Measurements from ENCODE around the gene FADS6. TPM values are rescaled to one million over a fixed set of nuclear protein-coding genes. Genes with fewer than 3 reads are reported as not detected.
A peak's percentile ranks its signal among the peaks of the same experiment; 100 is the strongest.
"Not testable (repeated sequence)": the region's sequence is repeated elsewhere in the genome, so short reads cannot be mapped to it uniquely, and the experiment has no call there.

Gene FADS6
- polyA plus RNA-seq, 1 donor = not detected

DNA sequence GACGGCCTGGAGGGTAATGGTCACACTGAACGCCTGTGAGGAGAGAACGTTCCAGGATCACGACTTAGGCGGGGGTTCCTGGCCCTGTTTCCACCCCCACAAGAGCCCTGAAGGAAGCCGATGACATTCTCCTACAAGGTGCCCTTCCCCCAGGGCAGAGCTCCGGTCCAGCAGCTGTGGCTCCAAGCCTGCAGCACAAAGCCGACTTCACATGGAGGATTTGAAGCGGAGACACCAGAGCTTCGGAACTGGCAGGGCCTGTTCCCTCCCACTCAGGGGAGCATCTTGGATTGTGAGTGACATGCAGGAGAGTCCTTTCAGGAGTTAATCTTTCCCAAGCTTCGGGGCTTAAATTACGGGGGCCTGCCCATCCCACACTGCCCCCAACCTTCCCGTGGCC is 5.0 kb downstream of the FADS6 start:
- no peak for DNase-seq (ENCODE audit: low read depth)

GRCh38 chr17:74883241-74883745 is 10.1 kb downstream of the FADS6 start:
- no peak for DNase-seq (ENCODE audit: low read depth)

DNA sequence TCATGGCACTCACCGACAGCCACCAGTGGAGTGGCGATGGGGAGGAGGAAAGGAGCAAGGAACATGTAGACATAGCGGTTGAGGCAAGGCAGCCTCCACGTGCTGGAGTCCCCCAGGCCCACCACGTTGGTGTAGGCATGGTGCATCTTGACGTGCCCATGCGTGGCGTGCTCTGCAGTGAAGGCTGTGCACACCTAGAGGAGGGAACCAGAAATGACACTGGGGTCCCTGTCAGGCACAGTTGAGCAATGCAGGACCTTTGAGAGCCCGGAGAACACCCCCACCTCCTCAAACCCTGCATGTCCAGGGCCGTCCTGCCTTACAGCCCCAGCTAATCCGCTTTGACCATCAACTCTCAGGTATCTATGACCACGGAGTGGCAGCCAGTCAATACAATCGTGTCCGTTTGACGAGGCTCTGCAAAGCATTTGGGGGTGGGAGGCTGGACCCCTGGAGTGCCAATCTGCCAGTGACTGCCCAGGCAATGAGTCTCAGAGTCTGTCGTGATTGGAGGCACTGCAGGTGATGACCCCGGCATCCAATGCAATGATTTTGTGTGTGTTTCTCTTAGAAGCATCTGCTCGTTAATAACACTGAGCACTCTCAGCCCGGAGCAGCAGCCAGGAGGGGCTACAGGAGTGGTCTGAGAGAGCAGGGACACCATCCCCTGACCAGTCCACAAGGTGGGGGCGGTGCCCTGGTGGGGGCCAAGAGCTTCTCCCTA is 10.8 kb downstream of the FADS6 start:
- DNase-seq (ENCODE audit: low read depth) = no peak

DNA sequence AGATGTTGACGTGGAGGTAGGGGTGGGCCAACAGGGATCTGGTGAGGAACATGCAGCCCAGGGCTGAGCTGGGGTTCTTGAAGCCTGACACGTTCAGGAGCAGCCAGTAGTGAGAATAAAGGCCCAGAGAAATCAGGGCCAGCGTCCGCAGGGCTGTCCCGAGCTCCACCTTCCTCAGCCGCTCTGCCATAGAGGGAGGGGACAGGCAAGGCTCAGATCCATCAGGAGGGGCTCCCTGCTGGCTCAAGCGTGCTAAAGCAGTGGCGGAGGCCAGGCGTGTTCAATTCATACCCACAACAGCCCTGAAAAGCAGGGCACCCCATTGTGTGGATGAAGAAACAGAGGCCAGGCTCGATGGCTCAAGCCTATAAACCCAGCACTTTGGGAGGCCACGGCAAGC is 12.4 kb downstream of the FADS6 start:
- DNase-seq (ENCODE audit: low read depth) = no peak

GRCh38 chr17:74879308-74879707 is 14.1 kb downstream of the FADS6 start:
- DNase-seq (ENCODE audit: low read depth) = no peak

GRCh38 chr17:74878658-74879057 is 14.8 kb downstream of the FADS6 start:
- no peak for DNase-seq (ENCODE audit: low read depth)

GRCh38 chr17:74877592-74878548 is 15.6 kb downstream of the FADS6 start:
- DNase-seq (ENCODE audit: low read depth) = no peak

GRCh38 chr17:74875977-74876593 is 17.3 kb downstream of the FADS6 start:
- no peak for DNase-seq (ENCODE audit: low read depth)

DNA sequence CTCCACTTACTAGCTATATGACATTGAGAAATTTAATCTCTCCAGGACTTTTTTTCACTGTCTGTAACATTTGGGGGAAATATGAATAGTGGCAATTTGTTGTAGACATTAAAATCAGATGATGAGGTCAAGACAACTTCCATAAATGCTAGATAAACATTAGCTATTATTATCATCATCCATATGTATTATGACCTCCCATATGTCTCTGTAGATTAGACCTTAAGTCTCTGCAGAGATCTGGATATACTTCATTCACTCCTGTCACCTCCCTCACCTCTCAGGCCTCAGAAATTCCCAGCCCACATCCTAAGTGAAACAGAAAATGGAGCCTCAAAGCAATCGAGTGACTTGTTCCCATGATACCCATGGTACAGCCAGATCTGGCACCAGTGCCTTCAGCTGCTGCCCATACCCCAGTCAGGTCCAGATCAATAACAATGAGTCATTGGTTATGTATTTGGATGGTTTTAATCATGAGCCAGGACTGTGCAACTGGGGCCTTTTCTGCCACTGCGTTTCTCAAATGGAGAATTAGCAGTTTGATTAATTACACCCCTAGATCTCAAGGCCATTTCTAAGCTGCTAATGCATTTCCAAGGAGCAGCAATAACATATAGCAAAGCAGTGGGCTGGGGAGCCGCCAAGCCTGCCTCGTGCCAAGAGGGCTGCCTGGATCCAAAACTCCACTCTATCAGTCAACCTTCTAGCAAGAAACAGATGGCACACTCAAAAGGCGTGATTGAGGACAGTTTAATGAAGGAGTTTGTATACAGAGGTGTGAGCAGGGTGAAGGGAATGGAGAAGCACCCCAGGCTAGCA is 18.1 kb downstream of the FADS6 start:
- DNase-seq (ENCODE audit: low read depth) = no peak

- DNase-seq (ENCODE audit: low read depth) = no peak
These were observed 18.8 kb downstream of the FADS6 start for GRCh38 chr17:74874615-74875037.

DNA sequence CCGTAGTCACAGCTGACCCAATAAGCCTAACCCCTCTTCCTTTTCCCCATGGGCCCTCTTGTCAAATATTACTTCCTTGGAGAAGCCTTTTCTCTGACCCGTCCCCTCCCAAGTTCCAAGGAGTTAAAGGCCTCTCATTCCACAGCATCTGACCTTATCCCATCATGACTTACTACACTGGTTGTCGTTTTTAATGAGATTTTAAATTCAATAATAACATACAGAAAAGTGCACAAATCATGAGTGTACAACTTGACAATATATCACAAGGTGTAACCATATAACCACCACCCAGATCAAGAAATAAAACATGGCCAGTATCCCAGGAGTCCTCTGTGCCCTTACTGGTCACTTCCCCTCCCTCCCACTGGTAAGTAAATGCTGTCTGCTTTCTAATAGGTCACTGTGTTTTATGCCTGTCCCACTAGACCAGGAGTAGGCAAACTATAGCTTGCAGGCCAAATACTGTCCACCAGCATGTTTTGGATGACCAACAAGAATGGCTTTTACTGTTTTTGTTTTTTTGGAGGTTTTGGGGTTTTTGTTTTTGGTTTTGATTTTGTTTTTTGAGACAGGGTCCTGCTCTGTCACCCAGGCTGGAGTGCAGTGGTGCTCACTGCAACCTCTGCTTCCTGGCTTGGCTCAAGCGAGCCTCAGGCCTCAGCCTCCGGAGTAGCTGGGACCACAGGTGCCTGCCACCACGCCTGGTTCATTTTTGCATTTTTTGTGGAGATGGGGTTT is 19.4 kb downstream of the FADS6 start:
- no peak for DNase-seq (ENCODE audit: low read depth)

GRCh38 chr17:74873037-74873873 is 20.2 kb downstream of the FADS6 start:
- DNase-seq (ENCODE audit: low read depth) = peak; percentile 99

- DNase-seq (ENCODE audit: low read depth) = no peak
These were observed 21.0 kb downstream of the FADS6 start, which contains the start of gene FDXR for GRCh38 chr17:74872313-74873036. Gene FDXR (minus strand): TSS chr17:74872994. CDS start chr17:74872944, 50 bp downstream.

DNA sequence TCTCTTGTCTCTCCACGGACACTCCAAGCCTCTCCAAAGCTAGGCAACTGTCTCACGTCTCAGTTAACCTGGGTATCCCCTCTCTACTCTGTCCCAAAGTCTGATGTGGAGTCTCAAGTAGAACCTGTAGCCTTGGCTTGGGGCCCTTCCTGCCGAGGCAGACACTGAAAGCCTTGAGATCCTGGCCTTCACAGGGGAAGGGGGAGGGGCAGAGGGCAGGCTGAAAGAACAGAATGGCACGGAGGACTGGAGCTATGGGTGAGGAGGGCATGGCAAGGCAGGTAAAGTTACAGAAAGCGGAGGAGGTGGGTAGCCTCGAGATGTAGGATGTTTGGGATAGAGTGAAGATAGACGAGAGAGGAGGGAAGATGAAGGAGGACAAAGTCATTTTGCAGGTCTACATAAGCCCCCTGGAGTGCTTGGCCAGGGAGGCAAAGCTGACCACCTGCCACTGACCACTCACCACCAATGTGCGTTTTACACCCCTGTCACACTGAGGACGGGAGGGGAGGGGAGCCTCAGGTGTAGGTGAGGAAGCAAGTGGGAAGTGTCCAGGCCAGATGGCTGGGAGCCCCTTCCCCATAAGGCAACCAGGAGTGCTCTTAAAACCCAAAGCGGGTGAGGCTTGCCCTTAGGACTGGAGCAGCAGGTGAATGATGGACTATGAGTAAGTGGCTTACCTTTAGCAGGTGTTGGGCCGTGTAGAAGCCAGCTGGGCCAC is 21.9 kb downstream of the FADS6 start:
- no peak for DNase-seq (ENCODE audit: low read depth)

DNA sequence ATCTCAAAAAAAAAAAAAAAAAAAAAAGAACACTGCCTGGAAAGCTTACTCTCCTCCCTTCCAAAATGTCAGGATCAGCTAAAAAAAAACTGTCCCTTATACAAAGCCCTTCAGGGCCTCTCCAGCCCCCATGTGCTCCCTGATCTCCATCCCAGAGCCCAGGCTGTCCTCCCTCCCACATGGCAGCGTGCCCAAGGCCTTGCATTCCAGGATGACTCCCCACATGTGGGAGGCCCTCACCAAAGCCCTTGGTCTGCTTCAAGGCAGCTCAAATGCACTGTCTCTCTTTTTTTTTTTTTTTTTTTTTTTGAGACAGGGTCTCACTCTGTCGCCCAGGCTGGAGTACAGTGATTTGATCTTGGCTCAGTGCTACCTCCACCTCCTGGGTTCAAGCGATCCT is 22.9 kb downstream of the FADS6 start:
- no peak for DNase-seq (ENCODE audit: low read depth)

DNA sequence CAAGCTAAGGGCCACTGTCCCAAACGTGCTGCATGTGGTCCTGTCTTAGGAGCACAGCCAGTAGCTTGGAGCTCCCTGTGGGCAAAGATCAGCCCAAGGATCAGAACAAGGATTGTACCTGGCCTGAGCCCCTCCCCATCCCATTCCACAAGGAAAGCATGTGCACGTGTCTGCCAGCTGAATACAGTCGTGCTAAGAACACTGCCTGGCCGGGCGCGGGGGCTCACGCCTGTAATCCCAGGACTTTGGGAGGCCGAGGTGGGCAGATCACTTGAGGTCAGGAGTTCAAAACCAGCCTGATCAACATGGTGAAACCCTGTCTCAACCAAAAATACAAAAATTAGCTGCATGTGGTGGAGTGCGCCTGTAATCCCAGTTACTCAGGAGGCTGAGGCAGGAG is 23.4 kb downstream of the FADS6 start:
- not testable (repeated sequence) for DNase-seq (ENCODE audit: low read depth)

- DNase-seq (ENCODE audit: low read depth) = no peak
These were observed 24.6 kb downstream of the FADS6 start for GRCh38 chr17:74868908-74869255.

GRCh38 chr17:74868251-74868907 is 25.1 kb downstream of the FADS6 start:
- no peak for DNase-seq (ENCODE audit: low read depth)

All from forelimb muscle (tissue), 1 donor.